Neuronal stem cell (in vitro differentiated cells): Measurements from ENCODE around the gene DARS2.
"Not testable (repeated sequence)": the region's sequence is repeated elsewhere in the genome, so short reads cannot be mapped to it uniquely, and the experiment has no call there.

ENCODE experiments used
- DNase-seq: peaks from one replicate; pipeline ENCODE4 v3.0.0-alpha.2; 2013; ENCODE audit warnings: low spot score
- H2AFZ ChIP-seq: one replicate; pipeline ENCODE4 v1.6.1; 2013; ENCODE audit warnings: mild to moderate bottlenecking, low read length, inconsistent platforms
- H2AK5ac ChIP-seq: 2 replicates; pipeline ENCODE4 v1.6.1; 2013; ENCODE audit warnings: low read depth, mild to moderate bottlenecking, inconsistent platforms, low read length, moderate library complexity, mixed read lengths
- H2BK120ac ChIP-seq: 2 replicates; pipeline ENCODE4 v1.6.1; 2013; ENCODE audit warnings: low read depth, mild to moderate bottlenecking, inconsistent platforms, low read length, moderate library complexity, mixed read lengths
- H2BK12ac ChIP-seq: one replicate; pipeline ENCODE4 v1.6.1; 2013; ENCODE audit warnings: low read length, inconsistent platforms
- H2BK15ac ChIP-seq: 2 replicates; pipeline ENCODE4 v1.6.1; 2013; ENCODE audit warnings: mild to moderate bottlenecking, low read length, inconsistent platforms, mixed read lengths
- H2BK5ac ChIP-seq: one replicate; pipeline ENCODE4 v1.6.1; 2013; ENCODE audit warnings: inconsistent platforms, mild to moderate bottlenecking, low read length, moderate library complexity
- H3K14ac ChIP-seq: one replicate; pipeline ENCODE4 v1.6.1; 2013; ENCODE audit warnings: low read length, inconsistent platforms
- H3K18ac ChIP-seq: 2 replicates; pipeline ENCODE4 v1.6.1; 2013; ENCODE audit warnings: low read length, inconsistent platforms
- H3K23ac ChIP-seq: 2 replicates; pipeline ENCODE4 v1.6.1; 2013; ENCODE audit warnings: low read depth, mild to moderate bottlenecking, mixed read lengths, low read length, inconsistent platforms; ENCODE audit not compliant: poor library complexity
- H3K27ac ChIP-seq: replicated peaks from 3 replicates; pipeline ENCODE4 v1.5.1; 2013; ENCODE audit warnings: low read length, inconsistent platforms
- H3K27me3 ChIP-seq, 3 experiments: 2 replicates each; pipeline ENCODE4 v1.6.1; 2013; ENCODE audit warnings: low read length in 3 of 3, mild to moderate bottlenecking in 2 of 3, inconsistent platforms in 1 of 3, low read depth in 1 of 3, mixed read lengths in 1 of 3, moderate library complexity in 1 of 3; ENCODE audit not compliant: control insufficient read depth in 3 of 3, insufficient read depth in 3 of 3
- H3K36me3 ChIP-seq, 2 donors: replicated peaks in 1 of 2; 2 replicates each; pipeline ENCODE4 v1.6.1; 2013; ENCODE audit warnings: low read length in 2 of 2; ENCODE audit not compliant: control insufficient read depth in 2 of 2, insufficient read depth in 2 of 2
- H3K4ac ChIP-seq: 2 replicates; pipeline ENCODE4 v1.6.1; 2013; ENCODE audit warnings: inconsistent platforms, mild to moderate bottlenecking, low read length, moderate library complexity
- H3K4me1 ChIP-seq, 2 donors: 1 replicate in 1 of 2; 2 replicates in 1 of 2; pipeline ENCODE4 v1.6.1; 2013; ENCODE audit warnings: low read length in 2 of 2, low read depth in 1 of 2; ENCODE audit not compliant: control insufficient read depth in 2 of 2, insufficient read depth in 1 of 2
- H3K4me2 ChIP-seq: one replicate; pipeline ENCODE4 v1.6.1; 2013; ENCODE audit warnings: mild to moderate bottlenecking, low read length, inconsistent platforms; ENCODE audit not compliant: insufficient read depth, poor library complexity, severe bottlenecking
- H3K4me3 ChIP-seq, 2 donors: 2 replicates each; pipeline ENCODE4 v1.5.1; 2013; ENCODE audit warnings: low read length in 2 of 2, mild to moderate bottlenecking in 2 of 2, inconsistent platforms in 1 of 2, moderate library complexity in 1 of 2
- H3K79me1 ChIP-seq: one replicate; pipeline ENCODE4 v1.6.1; 2013; ENCODE audit warnings: low read depth, mild to moderate bottlenecking, inconsistent platforms, low read length, moderate library complexity
- H3K9ac ChIP-seq: one replicate; pipeline ENCODE4 v1.6.1; 2013; ENCODE audit warnings: mild to moderate bottlenecking, low read depth, low read length, inconsistent platforms; ENCODE audit not compliant: poor library complexity
- H3K9me3 ChIP-seq, 2 donors: replicated peaks in 1 of 2; 2 replicates each; pipeline versions ENCODE3 to v1.6.1; 2013; ENCODE audit warnings: low read length in 2 of 2, mild to moderate bottlenecking in 2 of 2, inconsistent platforms in 1 of 2, low read depth in 1 of 2, mixed read lengths in 1 of 2, moderate library complexity in 1 of 2; ENCODE audit not compliant: control insufficient read depth in 2 of 2, insufficient read depth in 1 of 2
- H4K8ac ChIP-seq: one replicate; pipeline ENCODE4 v1.6.1; 2013; ENCODE audit warnings: low read depth, mild to moderate bottlenecking, inconsistent platforms, low read length, moderate library complexity
- H4K91ac ChIP-seq: one replicate; pipeline ENCODE4 v1.6.1; 2013; ENCODE audit warnings: low read length, low read depth, mild to moderate bottlenecking, inconsistent platforms; ENCODE audit not compliant: poor library complexity
- WGBS, 2 donors: extraction: QIAGEN DNeasy Blood & Tissue Kit; methylation state at CpG; one replicate each; pipeline ENCODE4 v1.1.7; 2013; ENCODE audit warnings: missing lambda C conversion rate in 2 of 2, mixed read lengths in 1 of 2; ENCODE audit not compliant: insufficient read length in 2 of 2, insufficient replicate concordance in 1 of 2; ENCODE audit errors: extremely low coverage in 2 of 2; 5-methylcytosine and 5-hydroxymethylcytosine counted together

DARS2 gene

GRCh38 chr1:173856014-173856413 lies 31.5 kb downstream of the DARS2 start:
- Histone ChIP-seq H4K8ac (no peak overlapping the region), H3K18ac (no peak overlapping the region), H4K91ac (no peak overlapping the region), H2BK5ac (no peak overlapping the region), H3K27me3 (no peaks in the 10 kb centered on the region), H3K14ac (no peak overlapping the region), H3K4me3 (no peak overlapping the region), H2BK120ac (no peak overlapping the region), H2AK5ac (no peak overlapping the region), H3K79me1 (no peaks in the 10 kb centered on the region), H3K23ac (no peak overlapping the region), H2BK12ac (no peak overlapping the region), H2AFZ (no peak overlapping the region), H3K4me1 (peaks cover 0 to 8% of the 10 kb centered on the region in 2 donors), H3K4me2 (no peak overlapping the region), H3K36me3 (peaks cover 9 to 96% of the 10 kb centered on the region in 2 donors), H3K4ac (no peak overlapping the region), H2BK15ac (no peak overlapping the region), H3K9me3 (no peaks in the 10 kb centered on the region), H3K9ac (no peak overlapping the region), H3K27ac (no peak overlapping the region)
- no peak for DNase-seq
- WGBS, 2 donors, result no CpG with 5 or more reads among the region's 1 CpG

DNA sequence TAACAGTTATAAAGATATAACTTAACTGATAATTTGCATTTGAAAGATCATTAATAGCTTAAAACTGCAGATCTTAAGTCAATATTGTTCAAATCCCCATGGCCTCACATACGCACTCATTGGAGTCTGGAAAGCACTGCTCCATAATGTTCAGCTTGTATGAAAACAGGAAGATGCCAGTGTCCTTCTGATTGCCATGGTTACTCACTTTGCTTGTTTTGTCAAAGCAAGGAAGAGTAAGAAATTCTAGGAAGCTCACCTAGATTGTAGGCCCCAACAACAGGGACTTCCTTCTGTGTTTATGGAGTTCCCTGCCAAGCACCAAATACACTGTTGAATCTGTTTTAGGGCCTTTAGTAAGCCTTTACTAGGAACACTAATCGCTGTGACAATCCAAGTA lies 32.4 kb downstream of the DARS2 start:
- no peak overlapping the region for H3K23ac ChIP-seq
- H3K36me3 ChIP-seq, result peaks cover 10 to 92% of the 10 kb centered on the region in 2 donors
- no peak overlapping the region for H3K18ac ChIP-seq
- peaks cover 0 to 8% of the 10 kb centered on the region in 2 donors for H3K4me1 ChIP-seq
- no peak overlapping the region for H3K27ac ChIP-seq
- no peak overlapping the region for H2AK5ac ChIP-seq
- no peak overlapping the region for H3K4me3 ChIP-seq
- H3K27me3 ChIP-seq, result no peaks in the 10 kb centered on the region
- WGBS, 2 donors, result no CpG with 5 or more reads among the region's 2 CpGs
- H3K79me1 ChIP-seq, result no peaks in the 10 kb centered on the region
- H3K4me2 ChIP-seq, result no peak overlapping the region
- H2BK5ac ChIP-seq, result no peak overlapping the region
- no peak overlapping the region for H3K9ac ChIP-seq
- no peak overlapping the region for H4K91ac ChIP-seq
- H2BK120ac ChIP-seq, result no peak overlapping the region
- H2BK15ac ChIP-seq, result no peak overlapping the region
- no peak overlapping the region for H2AFZ ChIP-seq
- no peak overlapping the region for H2BK12ac ChIP-seq
- DNase-seq, result no peak
- H4K8ac ChIP-seq, result no peak overlapping the region
- no peak overlapping the region for H3K14ac ChIP-seq
- H3K9me3 ChIP-seq, result no peaks in the 10 kb centered on the region
- no peak overlapping the region for H3K4ac ChIP-seq

- Histone ChIP-seq H4K8ac (no peak overlapping the region), H3K4me2 (no peak overlapping the region), H2BK120ac (no peak overlapping the region), H2AK5ac (no peak overlapping the region), H3K79me1 (no peaks in the 10 kb centered on the region), H3K27me3 (no peaks in the 10 kb centered on the region), H3K18ac (no peak overlapping the region), H2BK15ac (no peak overlapping the region), H3K4me3 (no peak overlapping the region), H3K23ac (no peak overlapping the region), H3K4ac (no peak overlapping the region), H3K9me3 (no peaks in the 10 kb centered on the region), H3K27ac (no peak overlapping the region), H2BK12ac (no peak overlapping the region), H4K91ac (no peak overlapping the region), H3K4me1 (peaks cover 0 to 8% of the 10 kb centered on the region in 2 donors), H2BK5ac (no peak overlapping the region), H3K36me3 (peaks cover 10 to 91% of the 10 kb centered on the region in 2 donors), H3K14ac (no peak overlapping the region), H2AFZ (no peak overlapping the region), H3K9ac (no peak overlapping the region)
- no peak for DNase-seq
- no CpG with 5 or more reads among the region's 4 CpGs for WGBS, 2 donors
These were observed 33.0 kb downstream of the DARS2 start for GRCh38 chr1:173857363-173857917.

DNA sequence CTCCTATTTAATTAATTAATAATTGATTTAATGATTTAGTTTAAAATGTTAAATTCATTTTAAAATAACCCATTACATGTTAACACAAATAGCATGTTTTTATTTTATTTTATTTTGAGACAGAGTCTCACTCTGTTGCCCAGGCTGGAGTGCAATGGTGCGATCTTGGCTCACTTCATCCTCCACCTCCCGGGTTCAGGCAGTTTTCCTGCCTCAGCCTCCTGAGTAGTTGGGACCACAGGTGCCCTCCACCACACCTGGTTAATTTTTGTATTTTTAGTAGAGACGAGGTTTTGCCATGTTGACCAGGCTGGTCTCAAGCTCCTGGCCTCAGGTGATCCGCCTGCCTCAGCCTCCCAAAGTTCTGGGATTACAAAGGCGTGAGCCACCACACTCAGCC lies 35.1 kb downstream of the DARS2 start:
- not testable (repeated sequence) for H3K27ac ChIP-seq, H3K4ac ChIP-seq, H3K14ac ChIP-seq, H3K4me3 ChIP-seq, H3K9ac ChIP-seq, H2AK5ac ChIP-seq, H2BK15ac ChIP-seq, H3K27me3 ChIP-seq, H3K4me1 ChIP-seq, H3K4me2 ChIP-seq, H2BK5ac ChIP-seq, DNase-seq, H3K79me1 ChIP-seq, H2BK120ac ChIP-seq, H2AFZ ChIP-seq, H3K18ac ChIP-seq, H2BK12ac ChIP-seq, H4K91ac ChIP-seq, H3K23ac ChIP-seq, H3K9me3 ChIP-seq, H4K8ac ChIP-seq
- no CpG with 5 or more reads among the region's 5 CpGs for WGBS, 2 donors
- H3K36me3 ChIP-seq, result peaks cover 12 to 91% of the 10 kb centered on the region in 2 donors
